Activated naive CD4-positive, alpha-beta T cell treated with anti-CD3 and anti-CD28 coated beads, Interleukin-2, amount 50 U/mL, for 72 hours (primary cell): ENCODE results near the gene TBC1D3B. TPM values are rescaled to one million over a fixed set of nuclear protein-coding genes. Genes with fewer than 3 reads are reported as not detected.
"Not testable (repeated sequence)": the region's sequence is repeated elsewhere in the genome, so short reads cannot be mapped to it uniquely, and the experiment has no call there.

Experiments used
- ATAC-seq, 2 donors: fragments of 150-1000 bp; cut with Tn5 transposase; 2 replicates each; pipeline ENCODE4 v1.10.0; 2021; ENCODE audit warnings: mild to moderate bottlenecking in 2 of 2, moderate library complexity in 2 of 2
- DNase-seq, 2 donors: peaks; one replicate each; pipeline ENCODE4 v3.0.0; 2021 to 2022; ENCODE audit warnings: low spot score in 2 of 2
- H3K27ac Mint-ChIP-seq, 2 donors: one replicate each; pipeline ENCODE4 v1.8.0; 2022; ENCODE audit warnings: mild to moderate bottlenecking in 2 of 2, mixed read lengths in 2 of 2
- H3K36me3 Mint-ChIP-seq, 2 donors: one replicate each; pipeline ENCODE4 v1.8.0; 2022; ENCODE audit warnings: mixed read lengths in 2 of 2
- H3K9me3 Mint-ChIP-seq, 2 donors: one replicate each; pipeline ENCODE4 v1.8.0; 2022; ENCODE audit warnings: mixed read lengths in 2 of 2
- total RNA-seq, 2 donors: library from RNA; stranded (reverse); gene quantifications; one replicate each; pipeline ENCODE4 v1.2.3, GENCODE V29; 2022

Gene TBC1D3B
- total RNA-seq, 2 donors from 2014 or later, result 4.3 to 7.6 TPM

DNA sequence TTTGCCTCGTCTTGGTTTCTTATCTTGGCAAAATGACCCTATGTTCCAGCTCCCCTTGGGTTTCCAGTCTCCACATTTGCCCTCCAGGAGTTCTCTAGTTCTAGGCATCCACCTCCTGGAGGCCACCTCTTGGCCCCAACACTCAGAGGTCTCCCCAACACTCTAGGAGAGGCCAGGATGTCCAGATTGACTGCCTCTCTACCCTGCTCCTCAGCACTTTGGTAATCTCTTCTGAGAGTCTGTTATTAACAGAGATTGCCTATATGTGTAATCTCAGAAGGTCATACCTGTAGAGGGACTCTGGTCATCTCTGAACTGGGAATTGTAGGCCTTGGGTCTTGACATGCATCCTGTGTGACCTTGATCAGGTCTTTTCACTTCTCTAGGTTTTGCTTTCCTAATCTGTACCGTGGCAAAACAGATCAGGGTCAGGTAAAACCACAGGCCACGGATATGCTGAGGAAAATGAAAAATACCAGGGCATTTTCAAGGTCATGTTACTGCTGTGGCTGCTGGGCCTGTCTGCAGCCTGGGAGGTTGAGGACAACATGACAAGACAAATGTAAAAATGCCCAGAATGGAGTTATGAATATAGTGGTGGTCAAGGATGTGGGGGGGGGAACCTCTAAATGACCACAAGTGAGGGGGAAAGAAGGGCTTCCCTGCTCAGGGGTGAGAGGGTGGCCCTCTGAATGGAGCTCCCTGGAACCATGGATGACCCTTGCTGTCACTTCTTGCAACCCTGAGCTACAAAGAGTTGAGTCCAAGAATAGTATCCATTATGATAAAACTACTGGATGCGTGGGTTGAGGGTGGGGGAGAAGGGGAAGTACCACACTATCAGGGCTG, 29.4 kb upstream of the TBC1D3B start:
- no peak overlapping the region for H3K27ac Mint-ChIP-seq
- DNase-seq (no peak), ATAC-seq (peak in 1 of 2 donors; percentile 20)
- no peaks in the 10 kb centered on the region for H3K9me3 Mint-ChIP-seq
- no peaks in the 10 kb centered on the region for H3K36me3 Mint-ChIP-seq

DNA sequence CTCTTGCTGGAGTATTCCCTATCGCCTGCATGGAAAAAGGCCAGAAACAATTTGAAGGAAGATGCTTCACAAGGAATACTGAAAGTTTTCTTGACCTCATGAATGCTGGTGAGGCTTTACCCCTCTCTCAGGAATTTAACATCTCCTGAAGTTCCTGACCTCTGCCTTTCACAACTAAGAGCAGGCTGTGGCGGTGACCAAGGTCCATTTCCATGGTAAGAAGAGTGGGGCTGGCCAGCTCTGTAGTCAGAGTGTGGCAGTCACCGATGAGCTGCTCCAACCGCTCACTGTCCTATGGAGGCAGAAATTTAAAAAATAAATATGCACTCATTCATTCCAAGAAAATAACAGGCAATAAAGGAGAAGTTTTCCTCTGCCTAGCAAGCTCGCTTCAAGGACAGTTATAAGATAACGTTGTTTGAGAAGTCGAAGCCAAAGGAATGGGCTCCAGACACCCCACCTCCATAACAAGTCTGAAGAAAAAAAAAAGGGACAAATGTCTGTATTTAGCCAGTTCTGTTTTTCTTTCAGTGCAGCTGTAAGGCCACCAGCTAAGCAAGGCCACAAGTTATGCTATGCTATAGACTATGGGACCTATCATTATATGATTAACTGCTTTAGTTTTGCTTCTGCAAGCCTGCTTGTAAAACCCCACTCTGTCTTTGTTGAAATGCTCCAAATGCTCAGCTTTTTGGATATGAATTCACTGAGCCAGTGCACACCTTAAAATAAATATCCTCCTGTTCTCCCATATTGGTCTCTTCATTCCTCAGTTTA, 28.5 kb upstream of the TBC1D3B start:
- ATAC-seq, result no peak

DNA sequence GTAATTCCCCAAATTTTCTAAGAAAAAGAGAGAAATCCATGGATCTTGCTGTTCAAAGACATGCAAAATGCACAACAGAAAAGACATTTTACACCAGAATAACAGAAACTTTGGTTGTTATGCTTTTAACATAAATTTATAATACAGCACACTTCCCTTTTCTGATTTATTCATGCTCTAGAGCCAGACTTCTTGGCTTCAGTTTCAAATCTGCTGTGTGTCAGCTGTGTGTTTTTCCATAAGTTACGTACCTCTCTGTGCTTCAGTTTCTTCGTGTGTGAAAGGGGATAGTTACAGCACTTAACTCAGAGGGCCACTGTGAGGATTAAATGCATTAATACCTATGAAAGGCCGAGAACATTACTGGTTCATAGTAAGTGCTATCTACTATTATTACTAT, 26.9 kb upstream of the TBC1D3B start:
- no peak overlapping the region for H3K27ac Mint-ChIP-seq
- no peak for ATAC-seq
- H3K9me3 Mint-ChIP-seq, result no peaks in the 10 kb centered on the region
- H3K36me3 Mint-ChIP-seq, result no peaks in the 10 kb centered on the region
- no peak for DNase-seq

More for the DNA sequence above, 28.5 kb upstream of the TBC1D3B start:
- Mint-ChIP-seq H3K9me3 (no peaks in the 10 kb centered on the region), H3K36me3 (no peaks in the 10 kb centered on the region), H3K27ac (no peak overlapping the region)
- no peak for DNase-seq

- not testable (repeated sequence) for H3K9me3 Mint-ChIP-seq, ATAC-seq, H3K27ac Mint-ChIP-seq, DNase-seq, H3K36me3 Mint-ChIP-seq
These were observed 25.1 kb upstream of the TBC1D3B start for GRCh38 chr17:36201506-36201905.

DNA sequence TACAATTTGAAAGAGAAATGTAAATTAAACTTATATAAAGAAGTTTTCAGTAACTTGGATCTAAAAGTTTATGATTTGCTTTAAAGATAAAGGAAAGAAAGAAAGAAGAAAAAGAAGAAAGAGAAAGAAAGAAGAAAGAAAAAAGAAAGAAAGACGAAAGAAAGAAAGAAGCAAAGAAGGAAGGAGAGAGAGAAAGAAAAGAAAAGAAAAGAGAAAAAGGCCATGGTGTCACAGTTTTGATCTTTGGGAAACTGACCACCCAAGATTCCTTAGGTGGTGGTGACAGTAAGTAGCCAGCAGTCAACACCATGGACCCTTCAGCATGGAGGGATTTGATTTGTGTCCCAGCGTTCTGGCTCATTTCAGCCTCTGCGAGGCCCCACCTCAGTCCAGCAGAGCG, 24.7 kb upstream of the TBC1D3B start:
- not testable (repeated sequence) for H3K27ac Mint-ChIP-seq

GRCh38 chr17:36198831-36199465, 22.5 kb upstream of the TBC1D3B start:
- H3K36me3 Mint-ChIP-seq, result no peaks in the 10 kb centered on the region
- DNase-seq (no peak), ATAC-seq (peak; percentile 89 to 92)
- H3K9me3 Mint-ChIP-seq, result no peaks in the 10 kb centered on the region
- no peak overlapping the region for H3K27ac Mint-ChIP-seq

More for the DNA sequence above, 24.7 kb upstream of the TBC1D3B start:
- not testable (repeated sequence) for H3K9me3 Mint-ChIP-seq, DNase-seq, ATAC-seq, H3K36me3 Mint-ChIP-seq

DNA sequence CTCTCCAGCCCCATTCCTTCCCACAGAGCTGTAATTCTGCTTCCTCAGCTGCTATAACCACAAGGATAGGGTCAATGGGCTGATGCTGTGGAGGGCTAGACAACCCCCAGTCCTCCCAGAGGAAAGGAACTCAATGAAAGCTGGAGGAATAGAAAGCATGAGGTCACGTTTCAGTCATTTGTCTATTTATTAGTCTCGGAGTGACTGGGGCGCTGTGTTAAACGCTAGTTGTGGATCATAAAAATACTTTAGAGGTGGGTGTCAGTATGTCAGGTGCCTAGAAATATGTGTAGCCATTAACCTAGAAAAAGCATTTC, 20.9 kb upstream of the TBC1D3B start:
- no peak overlapping the region for H3K27ac Mint-ChIP-seq
- no peak for ATAC-seq

DNA sequence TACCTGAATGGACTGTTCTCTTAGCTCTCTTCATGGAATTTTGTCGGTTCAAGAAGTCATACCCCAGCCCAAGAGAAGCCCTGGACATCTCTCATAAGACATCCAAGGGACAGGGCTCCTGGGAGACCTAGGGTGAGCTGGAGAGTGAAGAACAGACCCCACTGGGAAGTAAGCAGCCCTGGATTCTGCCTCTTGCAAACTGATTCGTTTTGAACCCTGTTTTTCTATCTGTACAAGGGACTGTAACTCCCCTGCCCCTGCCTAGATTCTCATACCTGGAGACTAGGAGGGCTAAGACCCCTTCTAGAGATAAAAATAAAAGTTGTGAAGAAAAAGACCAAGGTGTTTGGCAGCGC, 19.7 kb upstream of the TBC1D3B start:
- no peaks in the 10 kb centered on the region for H3K9me3 Mint-ChIP-seq
- H3K36me3 Mint-ChIP-seq, result no peaks in the 10 kb centered on the region
- DNase-seq (no peak), ATAC-seq (no peak)
- H3K27ac Mint-ChIP-seq, result no peak overlapping the region

More for the DNA sequence above, 20.9 kb upstream of the TBC1D3B start:
- H3K36me3 Mint-ChIP-seq, result no peaks in the 10 kb centered on the region
- DNase-seq, result no peak
- H3K9me3 Mint-ChIP-seq, result no peaks in the 10 kb centered on the region

DNA sequence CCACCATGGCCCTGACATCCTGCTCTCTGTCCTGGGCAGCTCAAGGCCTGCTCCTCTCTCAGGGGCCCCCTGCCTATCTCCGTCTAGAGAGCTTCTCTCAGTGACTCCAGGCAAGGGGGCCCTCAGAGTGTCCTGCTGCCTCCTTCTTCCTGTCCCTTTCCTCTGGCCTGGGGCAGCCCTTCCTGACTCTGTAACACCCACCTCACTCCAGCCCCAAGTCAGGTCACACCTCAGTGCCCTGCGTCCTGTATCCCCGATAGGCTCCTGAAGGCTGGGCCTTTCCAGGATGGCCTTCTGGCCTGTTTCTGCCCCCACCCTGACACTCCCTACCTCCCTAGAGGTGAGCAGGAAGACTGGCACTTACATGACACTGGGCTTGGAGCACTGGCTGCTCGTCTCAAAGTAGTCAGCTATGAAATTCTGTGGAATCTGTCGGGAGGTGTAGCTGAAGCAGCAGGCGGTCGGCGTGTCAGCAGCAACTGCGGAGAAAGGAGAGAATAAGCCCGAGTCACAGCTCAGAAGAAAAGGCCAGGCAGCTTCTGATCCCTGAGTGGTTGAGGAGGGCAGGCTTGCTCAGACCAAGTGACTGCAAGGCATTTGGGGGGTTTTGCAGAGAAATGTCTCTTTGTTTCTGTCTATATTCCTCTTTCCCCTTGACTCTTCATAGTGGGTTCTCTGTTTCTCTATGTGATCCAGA, 19.1 kb upstream of the TBC1D3B start:
- no peak overlapping the region for H3K27ac Mint-ChIP-seq
- ATAC-seq (no peak), DNase-seq (no peak)
- H3K36me3 Mint-ChIP-seq, result no peaks in the 10 kb centered on the region
- H3K9me3 Mint-ChIP-seq, result no peaks in the 10 kb centered on the region

DNA sequence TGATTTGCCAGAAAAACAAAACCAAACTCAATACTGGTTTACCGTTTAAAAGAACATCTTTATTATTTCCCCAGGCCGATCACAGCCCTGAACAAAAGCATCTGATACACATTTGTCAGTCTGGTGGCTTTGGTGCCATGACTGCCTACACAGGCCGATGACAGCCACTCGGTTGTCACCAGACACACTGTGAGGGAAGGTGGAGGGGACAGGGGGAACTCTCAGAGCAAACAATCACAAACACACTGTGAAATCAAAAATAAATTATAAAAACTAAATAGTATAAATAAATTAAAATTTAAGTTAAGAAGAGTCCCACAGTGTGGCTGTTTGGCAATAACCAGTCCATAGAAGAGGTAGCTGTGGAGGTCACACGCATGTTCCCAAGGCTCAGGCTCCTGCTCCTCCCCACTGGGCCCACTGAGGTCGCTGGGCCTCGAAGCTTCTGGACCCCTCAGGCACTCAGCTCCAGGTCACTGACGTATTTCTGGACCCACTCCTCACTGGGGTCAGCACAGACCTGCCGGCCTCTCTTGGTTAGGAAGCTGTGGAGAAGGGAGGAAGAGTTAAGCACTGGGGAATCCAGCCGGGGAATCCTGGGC, 18.5 kb upstream of the TBC1D3B start:
- not testable (repeated sequence) for DNase-seq, H3K36me3 Mint-ChIP-seq, ATAC-seq, H3K9me3 Mint-ChIP-seq, H3K27ac Mint-ChIP-seq

DNA sequence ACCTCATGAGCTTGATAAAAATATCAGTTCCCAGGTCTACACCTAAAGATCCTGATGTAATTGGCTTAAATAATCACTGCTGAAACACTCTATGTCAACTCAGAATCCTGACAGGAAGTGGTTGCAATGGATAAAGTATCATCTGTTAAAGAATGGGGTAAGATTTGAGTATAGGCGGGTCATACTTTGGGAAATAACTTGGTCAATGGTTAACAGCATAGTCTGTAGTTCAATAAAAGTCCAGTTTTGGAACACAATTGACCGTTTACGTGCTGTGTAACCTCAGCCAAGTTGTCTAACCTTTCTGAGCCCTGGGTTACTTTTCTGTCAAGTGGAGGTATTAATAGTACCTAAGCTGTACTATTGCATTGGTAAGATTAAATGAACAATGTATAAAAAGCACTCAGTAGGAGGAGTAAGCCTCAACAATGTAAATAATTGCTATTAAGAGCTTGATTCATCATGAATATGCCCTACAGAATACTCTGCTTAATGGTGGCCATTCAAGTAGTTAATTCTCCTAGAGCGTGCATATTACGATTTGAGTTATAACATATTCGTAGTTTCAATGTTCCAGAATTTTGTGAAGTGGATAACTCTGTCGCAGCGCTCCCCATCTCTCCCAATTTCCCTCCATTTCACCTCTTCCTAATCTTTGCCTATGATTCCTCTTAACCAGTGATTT, 17.9 kb upstream of the TBC1D3B start:
- DNase-seq, H3K36me3 Mint-ChIP-seq, H3K9me3 Mint-ChIP-seq, ATAC-seq, H3K27ac Mint-ChIP-seq: not testable (repeated sequence)

- H3K36me3 Mint-ChIP-seq, result no peaks in the 10 kb centered on the region
- no peak overlapping the region for H3K27ac Mint-ChIP-seq
- no peaks in the 10 kb centered on the region for H3K9me3 Mint-ChIP-seq
- ATAC-seq (no peak), DNase-seq (no peak)
These were observed 16.9 kb upstream of the TBC1D3B start for GRCh38 chr17:36193216-36193775.

DNA sequence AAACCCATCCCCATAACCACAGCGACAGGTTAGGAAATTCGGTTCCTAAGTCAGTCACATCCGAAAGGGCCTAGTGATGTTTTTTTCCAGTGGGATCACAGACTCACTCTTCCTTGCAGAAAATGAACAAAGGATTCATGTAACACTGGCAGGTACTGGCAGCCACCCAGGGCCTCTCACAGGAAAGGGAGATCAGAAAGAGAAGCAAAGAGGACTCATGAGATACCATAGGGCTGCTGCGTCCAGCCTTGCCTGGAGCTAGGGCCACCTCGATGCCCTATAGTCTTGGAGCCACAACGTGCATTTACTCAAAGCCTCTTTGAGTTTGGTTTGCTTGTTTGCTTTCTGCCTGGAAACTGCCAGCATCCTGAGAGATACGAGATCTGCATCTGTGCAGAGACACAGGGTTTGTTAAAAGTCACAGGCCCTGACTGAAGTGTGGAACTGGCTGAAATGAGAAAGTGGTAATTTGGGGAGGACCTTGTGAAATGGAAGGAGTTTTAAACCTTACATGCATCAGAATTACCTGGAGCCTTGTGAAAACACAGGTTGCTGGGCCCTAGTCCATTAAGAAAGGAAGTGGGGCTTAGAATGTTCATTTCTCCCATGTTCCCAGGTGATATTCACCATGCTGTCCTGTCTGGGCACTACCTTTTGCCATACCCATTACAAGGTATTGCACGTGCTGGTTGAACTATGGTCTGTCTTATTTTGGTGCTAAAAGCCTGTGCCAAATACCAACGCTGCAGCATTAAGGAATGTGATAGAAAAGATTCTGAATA, 14.3 kb upstream of the TBC1D3B start:
- ATAC-seq, result not testable (repeated sequence)

GRCh38 chr17:36189993-36190392, 13.6 kb upstream of the TBC1D3B start:
- ATAC-seq, H3K27ac Mint-ChIP-seq, DNase-seq, H3K36me3 Mint-ChIP-seq, H3K9me3 Mint-ChIP-seq: not testable (repeated sequence)

More for the DNA sequence above, 14.3 kb upstream of the TBC1D3B start:
- not testable (repeated sequence) for H3K36me3 Mint-ChIP-seq, H3K9me3 Mint-ChIP-seq, H3K27ac Mint-ChIP-seq, DNase-seq

- ATAC-seq (peak; percentile 77 to 91), DNase-seq (no peak)
- Mint-ChIP-seq H3K9me3 (no peaks in the 10 kb centered on the region), H3K27ac (no peak overlapping the region), H3K36me3 (no peaks in the 10 kb centered on the region)
These were observed 12.5 kb upstream of the TBC1D3B start for GRCh38 chr17:36188891-36189306.
